Cardiac muscle cell (in vitro differentiated cells and primary cell): ENCODE measurements around the gene EPHA6. TPM values are rescaled to one million over a fixed set of nuclear protein-coding genes. Genes with fewer than 3 reads are reported as not detected.
"Not testable (repeated sequence)": the region's sequence is repeated elsewhere in the genome, so short reads cannot be mapped to it uniquely, and the experiment has no call there.

Source experiments
- DNase-seq, 2 donors: peaks; one replicate each; pipeline versions ENCODE4 v3.0.0 to v3.0.0-alpha.2; 2010 to 2017; ENCODE audit warnings: low read depth in 1 of 2, low spot score in 1 of 2
- H3K27ac ChIP-seq: fragments of 200-600 bp; sonication (generic); 2 replicates; pipeline ENCODE4 v1.5.1; 2016
- H3K27me3 ChIP-seq: fragments of 200-600 bp; sonication (generic); 2 replicates; pipeline ENCODE4 v1.6.0; 2016; ENCODE audit warnings: control low read depth
- H3K36me3 ChIP-seq: fragments of 200-600 bp; sonication (generic); 2 replicates; pipeline ENCODE4 v1.5.1; 2016; ENCODE audit warnings: control low read depth
- H3K4me1 ChIP-seq: fragments of 200-600 bp; sonication (generic); 2 replicates; pipeline ENCODE4 v1.8.1; 2017; ENCODE audit warnings: low read depth, mild to moderate bottlenecking, mixed run types
- H3K4me3 ChIP-seq: fragments of 200-600 bp; sonication (generic); 2 replicates; pipeline ENCODE4 v1.5.1; 2016; ENCODE audit warnings: mild to moderate bottlenecking
- H3K9me3 ChIP-seq: fragments of 200-600 bp; sonication (generic); 2 replicates; pipeline ENCODE4 v1.5.1; 2017; ENCODE audit warnings: low read depth, mild to moderate bottlenecking, control low read depth
- CTCF ChIP-seq: IDR thresholded peaks from 2 replicates; pipeline ENCODE4 v1.5.1; 2012; ENCODE audit warnings: low read depth, mild to moderate bottlenecking, low read length
- polyA plus RNA-seq: library from polyadenylated mRNA; unstranded; fragments of >200 nt; fragmentation: Nextera tagmentation; extraction: Ambion mirVana; gene quantifications from 2 replicates; pipeline ENCODE4 v1.2.1, GENCODE V29; 2016
- total RNA-seq: library from RNA; depleted of rRNA; stranded (reverse); fragments of >200 nt; gene quantifications from 2 replicates; pipeline ENCODE4 v1.2.3, GENCODE V29; 2016

Gene EPHA6
- total and polyA plus RNA-seq, 2 experiments from 2014 or later: 0.15 TPM; not detected in 1

GRCh38 chr3:97576221-97576620 lies 761.8 kb downstream of the EPHA6 start:
- Histone ChIP-seq H3K27ac (no peak overlapping the region), H3K9me3 (no peaks in the 10 kb centered on the region), H3K4me1 (peaks cover 5% of the 10 kb centered on the region), H3K4me3 (no peak overlapping the region), H3K36me3 (no peaks in the 10 kb centered on the region), H3K27me3 (no peaks in the 10 kb centered on the region)
- DNase-seq: no peak
- no peak for TF ChIP-seq CTCF

GRCh38 chr3:97579365-97579764 lies 765.0 kb downstream of the EPHA6 start:
- Histone ChIP-seq H3K9me3 (no peaks in the 10 kb centered on the region), H3K4me3 (no peak overlapping the region), H3K27me3 (no peaks in the 10 kb centered on the region), H3K4me1 (peaks cover 5% of the 10 kb centered on the region), H3K27ac (no peak overlapping the region), H3K36me3 (no peaks in the 10 kb centered on the region)
- no peak for DNase-seq
- TF ChIP-seq CTCF: no peak

- H3K4me1 ChIP-seq: no peaks in the 10 kb centered on the region
- no peaks in the 10 kb centered on the region for H3K36me3 ChIP-seq
- no peak overlapping the region for H3K4me3 ChIP-seq
- H3K9me3 ChIP-seq: no peaks in the 10 kb centered on the region
- H3K27ac ChIP-seq: no peak overlapping the region
- H3K27me3 ChIP-seq: no peaks in the 10 kb centered on the region
- no peak for DNase-seq
- no peak for TF ChIP-seq CTCF
These were observed 796.2 kb downstream of the EPHA6 start for GRCh38 chr3:97610626-97611025.

GRCh38 chr3:97612632-97613031 lies 798.2 kb downstream of the EPHA6 start:
- no peaks in the 10 kb centered on the region for H3K9me3 ChIP-seq
- H3K36me3 ChIP-seq: no peaks in the 10 kb centered on the region
- H3K27ac ChIP-seq: no peak overlapping the region
- H3K4me3 ChIP-seq: no peak overlapping the region
- DNase-seq: no peak
- TF ChIP-seq CTCF: no peak
- no peaks in the 10 kb centered on the region for H3K27me3 ChIP-seq
- H3K4me1 ChIP-seq: no peaks in the 10 kb centered on the region

- TF ChIP-seq CTCF: no peak
- Histone ChIP-seq H3K9me3 (no peaks in the 10 kb centered on the region), H3K4me1 (no peaks in the 10 kb centered on the region), H3K27me3 (no peaks in the 10 kb centered on the region), H3K27ac (no peak overlapping the region), H3K36me3 (no peaks in the 10 kb centered on the region), H3K4me3 (no peak overlapping the region)
- no peak for DNase-seq
These were observed 798.7 kb downstream of the EPHA6 start for GRCh38 chr3:97613139-97613538.

- not testable (repeated sequence) for H3K9me3 ChIP-seq, H3K27me3 ChIP-seq, DNase-seq, H3K27ac ChIP-seq, H3K36me3 ChIP-seq, H3K4me1 ChIP-seq, H3K4me3 ChIP-seq
These were observed 806.1 kb downstream of the EPHA6 start for GRCh38 chr3:97620514-97620913.
